PC-9 (cell line): ENCODE results near the gene HSD17B4.

ENCODE experiments used
- CTCF ChIP-seq: fragments of 200-600 bp; sonication (generic); conservative IDR thresholded peaks from 2 replicates; pipeline ENCODE4 v1.6.1; 2017; ENCODE audit warnings: mixed run types, antibody characterized with exemption, mild to moderate bottlenecking, moderate library complexity
- EZH2 ChIP-seq: fragments of 200-600 bp; sonication (generic); IDR thresholded peaks from 2 replicates; pipeline ENCODE4 v1.8.0; 2017; ENCODE audit warnings: antibody characterized with exemption, low read depth

GRCh38 chr5:119405419-119405818 is 46.9 kb upstream of the HSD17B4 start:
- TF ChIP-seq CTCF (no peak), EZH2 (no peak)
